AG10803 (cell line): ENCODE measurements around the gene PIGL.

Experiments
- DNase-seq: peaks from one replicate; pipeline ENCODE4 v3.0.0; 2010; ENCODE audit warnings: low read depth
- H3K4me3 ChIP-seq: 2 replicates; pipeline ENCODE4 v1.5.1; 2011; ENCODE audit warnings: mild to moderate bottlenecking, low read length, control low read depth
- CTCF ChIP-seq: conservative IDR thresholded peaks from 2 replicates; pipeline ENCODE4 v1.5.1; 2011; ENCODE audit warnings: mild to moderate bottlenecking, low read length, control low read depth, inconsistent platforms

PIGL gene

GRCh38 chr17:16217002-16217635, at the start of gene PIGL:
Gene PIGL, plus strand, starts transcription at chr17:16217210. Its CDS starts 17 bp downstream, at chr17:16217227.
- H3K4me3 ChIP-seq = peak within 1 kb of the TSS; percentile 94
- TF ChIP-seq CTCF = 0 out of 2 replicates have a peak, but pooled peaks have one; percentile 6
- DNase-seq = peak; percentile 95

- TF ChIP-seq CTCF = no peak
- DNase-seq = no peak
- H3K4me3 ChIP-seq = no peak overlapping the region
These were observed 45.4 kb upstream of the PIGL start for GRCh38 chr17:16171613-16172012.

- no peak overlapping the region for H3K4me3 ChIP-seq
- TF ChIP-seq CTCF = no peak
- no peak for DNase-seq
These were observed 38.2 kb upstream of the PIGL start for GRCh38 chr17:16178836-16179235.

GRCh38 chr17:16181581-16181980, 35.4 kb upstream of the PIGL start:
- DNase-seq = no peak
- TF ChIP-seq CTCF = no peak
- no peak overlapping the region for H3K4me3 ChIP-seq

GRCh38 chr17:16187642-16188041, 29.4 kb upstream of the PIGL start:
- no peak for TF ChIP-seq CTCF
- no peak overlapping the region for H3K4me3 ChIP-seq

GRCh38 chr17:16189791-16190348, 27.1 kb upstream of the PIGL start:
- TF ChIP-seq CTCF = no peak

More at GRCh38 chr17:16187642-16188041, 29.4 kb upstream of the PIGL start:
- no peak for DNase-seq

GRCh38 chr17:16190703-16191360, 26.2 kb upstream of the PIGL start:
- DNase-seq = no peak
- TF ChIP-seq CTCF = no peak
- no peak overlapping the region for H3K4me3 ChIP-seq

More at GRCh38 chr17:16189791-16190348, 27.1 kb upstream of the PIGL start:
- H3K4me3 ChIP-seq = no peak overlapping the region
- DNase-seq = no peak
